ENCODE measurements around the gene HEPHL1. TPM values are rescaled to one million over a fixed set of nuclear protein-coding genes. Genes with fewer than 3 reads are reported as not detected.
"Not testable (repeated sequence)": the region's sequence is repeated elsewhere in the genome, so short reads cannot be mapped to it uniquely, and the experiment has no call there.

The HEPHL1 gene
- not detected for total RNA-seq

DNA sequence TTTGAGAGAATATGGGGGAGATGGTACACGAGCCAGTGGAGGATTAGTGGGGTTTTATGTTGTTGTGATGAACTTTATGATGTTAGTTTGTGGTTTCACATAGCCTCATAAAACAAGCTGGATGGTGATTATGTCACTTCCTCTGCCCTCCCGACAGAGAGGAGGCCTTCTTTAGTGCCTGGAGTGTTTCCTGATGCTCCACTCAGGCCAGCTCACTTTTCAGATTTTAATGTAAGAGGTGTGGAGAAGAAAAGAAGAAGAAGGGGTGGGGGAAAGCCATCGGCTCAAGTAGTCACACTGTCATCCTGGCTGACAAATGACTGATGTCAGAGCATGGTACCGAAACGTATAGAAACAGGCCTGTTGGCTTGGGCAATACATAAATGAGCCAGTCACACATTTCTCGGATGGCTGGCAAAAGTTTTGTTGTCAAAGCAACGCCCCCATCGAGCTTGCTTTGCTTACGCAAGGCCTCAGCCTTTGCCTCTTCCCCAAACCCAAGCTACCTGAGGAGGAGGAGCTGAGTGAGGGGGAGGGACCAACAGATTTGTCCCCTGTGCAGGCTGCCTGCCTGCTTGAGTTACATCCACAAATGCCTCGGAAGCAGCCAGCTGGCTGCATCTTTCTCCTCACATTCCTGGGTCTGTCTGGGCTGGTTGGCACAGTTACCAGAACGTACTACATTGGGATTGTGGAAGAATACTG is at the start of gene HEPHL1:
Gene HEPHL1 (plus strand): TSS at position 578 of the 705 bp plus-strand sequence. CDS start 15 bp downstream, at position 593.
- DNase-seq = no peak

DNA sequence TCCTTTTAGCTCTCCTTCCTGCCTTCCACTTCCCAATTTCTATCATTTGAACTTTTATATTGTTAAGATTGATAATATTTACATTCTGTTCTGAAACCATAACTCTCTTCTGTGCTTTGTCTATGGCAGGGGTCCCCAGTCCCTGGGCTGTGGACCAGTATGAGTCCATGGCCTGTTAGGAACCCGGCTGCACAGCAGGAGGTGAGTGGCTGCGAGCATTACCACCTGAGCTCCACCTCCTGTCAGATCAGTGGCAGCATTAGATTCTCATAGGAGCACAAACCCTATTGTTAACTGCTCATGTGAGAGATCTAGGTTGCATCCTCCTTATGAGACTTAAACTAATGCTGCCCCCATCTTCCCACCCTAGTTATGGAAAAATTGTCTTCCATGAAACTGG is 48.4 kb upstream of the HEPHL1 start:
- DNase-seq = no peak

- DNase-seq = not testable (repeated sequence)
Observed at GRCh38 chr11:93973322-93974051, 47.7 kb upstream of the HEPHL1 start.

GRCh38 chr11:93974759-93975158 is 46.4 kb upstream of the HEPHL1 start:
- no peak for DNase-seq

- DNase-seq = not testable (repeated sequence)
Observed at GRCh38 chr11:93976577-93977254, 44.4 kb upstream of the HEPHL1 start.

- DNase-seq = no peak
Observed at GRCh38 chr11:93983542-93984195, 37.5 kb upstream of the HEPHL1 start.

DNA sequence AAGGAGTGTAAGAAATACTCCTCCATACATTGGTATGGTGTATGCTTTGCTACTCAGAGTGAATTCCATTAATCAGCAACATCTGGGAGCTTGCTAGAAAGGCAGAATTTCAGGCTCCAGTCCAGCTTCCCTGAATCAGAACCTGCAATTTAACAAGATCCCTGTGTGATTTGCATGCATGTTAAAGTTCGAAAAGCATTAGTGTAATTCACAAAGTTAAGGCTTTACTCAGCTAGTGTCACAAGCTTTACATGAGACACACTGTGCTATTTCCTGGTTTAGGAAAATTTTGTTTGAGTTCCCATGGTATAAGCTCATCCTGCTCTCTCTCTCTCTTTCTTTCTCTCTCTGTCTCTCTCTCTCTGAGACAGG is 37.0 kb upstream of the HEPHL1 start:
- DNase-seq = no peak

GRCh38 chr11:93984936-93985335 is 36.2 kb upstream of the HEPHL1 start:
- DNase-seq = no peak

DNA sequence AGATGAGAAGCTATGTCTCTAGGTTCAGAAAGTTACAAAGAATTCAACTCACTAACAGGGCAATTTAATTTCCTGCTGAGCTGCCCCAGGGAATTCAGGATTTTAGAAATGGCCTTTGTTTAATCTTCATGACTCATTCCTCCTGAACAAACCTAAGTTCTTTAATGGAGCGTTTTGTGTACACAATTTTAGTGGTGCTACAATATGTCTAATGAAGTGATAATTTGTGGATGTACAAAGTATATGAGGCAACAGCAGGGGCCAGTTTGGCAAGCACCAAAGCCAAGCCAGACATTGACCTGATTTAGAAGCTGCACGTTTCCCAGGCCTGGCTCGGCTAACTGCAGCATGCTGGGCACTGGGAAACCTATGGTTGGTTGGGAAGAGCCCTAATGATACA is 34.4 kb upstream of the HEPHL1 start:
- no peak for DNase-seq

DNA sequence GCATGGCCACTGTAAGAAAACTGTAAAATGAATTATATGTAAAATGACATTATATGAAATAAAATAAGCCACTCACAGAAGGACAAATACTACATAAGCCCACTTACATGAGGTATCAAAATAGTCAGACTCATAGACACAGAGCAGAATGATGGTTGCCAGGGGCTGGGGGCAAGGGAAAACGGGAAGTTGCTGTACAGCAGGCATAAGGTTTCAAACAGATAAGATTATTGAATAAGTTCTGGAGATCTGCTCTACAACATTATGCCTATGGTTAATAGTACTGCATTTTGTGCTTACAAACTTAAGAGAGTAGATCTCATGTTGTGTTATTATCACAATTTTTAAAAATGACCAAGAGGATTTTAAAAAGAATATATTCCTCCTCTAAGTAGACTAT is 32.7 kb upstream of the HEPHL1 start:
- DNase-seq = no peak

DNA sequence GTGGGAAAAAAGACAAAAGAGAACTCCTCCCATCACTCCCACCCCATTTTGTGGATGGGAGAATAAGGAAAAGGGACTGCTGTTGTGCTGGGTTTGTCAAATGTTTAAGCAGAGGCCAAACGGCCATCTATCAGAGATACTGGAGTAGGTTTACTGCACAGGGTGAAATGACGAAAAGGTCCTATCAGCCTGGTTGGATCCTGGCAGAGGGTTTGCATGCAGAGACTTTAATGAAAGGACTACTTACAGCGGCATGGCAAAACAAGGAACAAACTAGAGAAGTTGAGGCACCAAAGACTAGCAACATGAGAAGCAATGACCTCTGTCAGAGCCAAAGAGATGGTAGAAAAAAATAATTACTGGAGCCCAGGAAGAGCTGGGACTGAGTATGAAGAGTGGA is 32.2 kb upstream of the HEPHL1 start:
- no peak for DNase-seq

- DNase-seq = no peak
Observed at GRCh38 chr11:93993747-93994146, 27.4 kb upstream of the HEPHL1 start.

DNA sequence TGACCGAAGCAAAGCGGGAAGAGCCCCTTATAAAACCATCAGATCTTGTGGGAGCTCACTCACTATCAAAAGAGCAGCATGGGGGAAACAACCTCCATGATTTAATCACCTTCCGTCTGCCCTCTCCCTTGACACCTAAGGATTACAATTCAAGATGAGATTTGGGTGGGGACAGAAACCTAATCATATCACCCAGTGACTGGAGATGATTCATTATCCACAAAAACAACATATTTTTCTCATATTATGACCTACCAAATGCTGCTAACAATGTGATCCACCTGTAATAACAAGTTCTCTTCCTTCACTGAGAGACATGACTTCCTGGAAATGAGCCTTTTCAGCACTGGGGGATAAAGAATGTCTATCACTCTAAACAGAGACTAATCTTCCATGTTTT is 23.4 kb upstream of the HEPHL1 start:
- DNase-seq = no peak

- DNase-seq = no peak
Observed at GRCh38 chr11:94000659-94001058, 20.5 kb upstream of the HEPHL1 start.

GRCh38 chr11:94002226-94002625 is 18.9 kb upstream of the HEPHL1 start:
- DNase-seq = no peak

DNA sequence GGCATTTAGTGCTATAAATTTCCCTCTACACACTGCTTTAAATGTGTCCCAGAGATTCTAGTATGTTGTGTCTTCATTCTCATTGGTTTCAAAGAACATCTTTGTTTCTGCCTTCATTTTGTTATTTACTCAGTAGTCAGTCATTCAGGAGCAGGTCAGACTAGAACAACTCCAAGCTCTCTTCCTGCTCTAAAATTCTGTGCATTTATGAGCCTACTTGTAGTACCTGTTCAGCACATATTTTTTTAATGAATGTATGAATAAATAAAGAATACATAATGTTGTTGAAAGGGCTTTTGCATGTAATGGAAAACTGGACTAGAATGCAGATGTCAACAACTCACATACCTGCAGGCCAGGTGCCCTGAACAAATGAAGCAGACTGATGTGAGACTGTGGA is 13.7 kb upstream of the HEPHL1 start:
- DNase-seq = no peak

DNA sequence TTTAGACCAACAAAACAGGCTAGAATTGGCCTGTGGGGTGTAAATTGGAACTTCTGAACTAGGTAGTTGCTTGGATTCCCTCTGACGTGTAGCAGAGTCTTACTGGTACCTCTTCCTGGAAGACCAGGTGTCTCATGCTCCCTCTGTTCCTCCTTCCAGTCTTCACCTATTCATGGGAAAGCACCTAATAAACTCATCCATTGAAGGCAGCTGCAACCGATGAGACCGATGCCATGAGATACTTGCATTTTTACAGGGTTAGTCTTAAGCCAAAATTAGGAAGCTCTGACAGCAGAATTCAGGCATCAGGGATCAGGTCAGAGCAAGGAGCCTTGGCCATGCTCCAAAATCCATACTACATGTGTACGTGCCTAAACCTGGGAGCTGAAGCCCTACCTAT is 13.2 kb upstream of the HEPHL1 start:
- DNase-seq = no peak

DNA sequence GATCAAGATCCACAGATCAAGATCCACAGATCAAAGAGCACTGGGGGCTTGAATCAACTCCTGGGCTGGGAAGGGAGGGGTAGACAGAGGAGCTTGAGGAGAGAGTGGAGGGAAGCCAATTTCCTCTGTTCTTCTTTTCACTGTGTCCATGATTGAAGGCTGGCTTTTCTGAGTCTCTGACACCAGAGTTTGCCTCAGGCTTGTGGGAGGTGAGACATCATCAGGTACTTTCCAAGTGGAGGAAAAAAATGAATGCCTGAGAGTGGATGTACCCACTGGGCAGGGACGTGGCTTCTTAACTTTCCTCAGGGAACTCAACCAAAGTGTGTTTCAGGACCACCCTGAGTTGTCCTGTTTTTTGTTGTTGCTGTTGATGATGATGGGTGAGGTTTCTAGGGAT is 11.0 kb upstream of the HEPHL1 start:
- no peak for DNase-seq

GRCh38 chr11:94011478-94011877 is 9.7 kb upstream of the HEPHL1 start:
- DNase-seq = no peak

DNA sequence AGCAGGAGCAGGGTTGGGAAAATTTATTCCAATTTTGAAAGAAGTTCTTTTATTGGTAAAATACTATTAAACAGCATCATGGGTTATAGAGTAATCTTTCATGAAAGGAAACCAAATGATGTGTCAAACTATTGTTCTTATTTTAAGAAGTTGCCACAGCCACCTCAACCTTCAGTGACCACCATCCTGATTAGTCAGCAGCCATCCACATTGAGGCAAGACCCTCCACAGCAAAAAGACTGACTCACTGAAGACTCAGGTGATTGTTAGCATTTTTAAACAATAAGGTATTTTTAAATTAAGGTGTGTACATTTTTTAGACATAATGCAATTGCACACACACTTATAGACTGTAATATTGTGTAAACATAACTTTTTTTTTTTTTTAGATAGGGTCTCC is 3.7 kb upstream of the HEPHL1 start:
- no peak for DNase-seq

- no peak for DNase-seq
Observed at GRCh38 chr11:94018721-94019120, 2.4 kb upstream of the HEPHL1 start.

- no peak for DNase-seq
Observed at GRCh38 chr11:94023856-94024255, 2.7 kb downstream of the HEPHL1 start.

- no peak for DNase-seq
Observed at GRCh38 chr11:94024547-94024946, 3.4 kb downstream of the HEPHL1 start.

Measured in occipital lobe (tissue), 2 donors.